GM19193 (cell line): ENCODE data around the gene DENND1A.

Experiments
- POLR2A ChIP-seq: IDR thresholded peaks from 4 replicates; pipeline ENCODE4 v1.6.1; 2011; ENCODE audit not compliant: insufficient read depth, insufficient read length; ENCODE audit errors: extremely low read depth

Gene DENND1A

DNA sequence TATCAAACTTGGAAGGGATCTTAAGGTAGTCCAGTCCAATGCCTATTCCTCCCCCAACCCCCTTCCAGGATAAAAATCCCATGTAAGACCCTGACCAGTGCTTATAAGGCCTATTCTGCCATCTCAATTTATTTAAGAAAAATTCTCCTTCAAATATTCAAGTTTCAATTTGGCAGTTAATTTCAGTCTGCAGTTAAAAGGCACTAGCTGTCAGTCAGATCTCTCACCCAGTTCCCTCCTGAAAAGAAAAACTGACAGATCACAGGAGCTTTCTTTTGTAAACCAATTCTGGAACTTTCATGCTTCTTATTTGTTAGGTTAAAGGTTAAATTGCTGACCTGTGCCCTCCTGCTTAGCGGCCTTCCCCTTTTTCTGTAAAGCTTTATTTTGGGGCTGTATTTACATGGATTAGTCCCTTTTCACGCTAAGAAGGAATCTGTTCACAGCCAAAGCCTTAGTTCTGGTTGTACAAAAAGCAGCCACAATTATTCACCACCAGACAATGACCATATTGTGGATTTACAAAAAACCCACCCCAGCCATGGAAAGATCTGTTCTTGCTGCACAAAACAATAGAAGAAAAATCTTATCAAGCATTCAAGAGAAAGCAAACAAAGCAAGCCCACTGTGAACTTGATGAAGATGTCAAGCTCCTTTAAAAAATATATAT is 68.7 kb downstream of the DENND1A start:
- TF ChIP-seq POLR2A = no peak

- no peak for TF ChIP-seq POLR2A
Measured at GRCh38 chr9:123860603-123861002, 69.3 kb downstream of the DENND1A start.

DNA sequence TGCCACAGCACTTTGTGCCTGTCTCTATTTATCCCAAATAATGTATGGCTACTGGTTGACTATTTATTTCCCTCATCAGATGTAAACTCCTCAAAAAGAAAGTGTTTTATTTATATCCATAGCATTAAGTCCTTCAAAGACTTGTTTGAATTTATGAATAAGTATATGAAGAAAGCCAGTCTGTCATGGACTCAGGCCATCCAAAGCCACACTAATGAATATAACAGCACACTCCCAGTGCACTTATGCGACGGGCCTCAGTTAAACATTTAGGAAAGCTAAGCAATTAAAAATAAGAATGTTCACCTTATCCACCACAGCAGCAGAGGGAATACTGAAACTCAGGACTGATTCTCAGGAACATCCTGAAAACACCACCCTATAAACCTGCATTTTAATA is 77.5 kb downstream of the DENND1A start:
- no peak for TF ChIP-seq POLR2A

GRCh38 chr9:123851851-123852250 is 78.1 kb downstream of the DENND1A start:
- TF ChIP-seq POLR2A = no peak

DNA sequence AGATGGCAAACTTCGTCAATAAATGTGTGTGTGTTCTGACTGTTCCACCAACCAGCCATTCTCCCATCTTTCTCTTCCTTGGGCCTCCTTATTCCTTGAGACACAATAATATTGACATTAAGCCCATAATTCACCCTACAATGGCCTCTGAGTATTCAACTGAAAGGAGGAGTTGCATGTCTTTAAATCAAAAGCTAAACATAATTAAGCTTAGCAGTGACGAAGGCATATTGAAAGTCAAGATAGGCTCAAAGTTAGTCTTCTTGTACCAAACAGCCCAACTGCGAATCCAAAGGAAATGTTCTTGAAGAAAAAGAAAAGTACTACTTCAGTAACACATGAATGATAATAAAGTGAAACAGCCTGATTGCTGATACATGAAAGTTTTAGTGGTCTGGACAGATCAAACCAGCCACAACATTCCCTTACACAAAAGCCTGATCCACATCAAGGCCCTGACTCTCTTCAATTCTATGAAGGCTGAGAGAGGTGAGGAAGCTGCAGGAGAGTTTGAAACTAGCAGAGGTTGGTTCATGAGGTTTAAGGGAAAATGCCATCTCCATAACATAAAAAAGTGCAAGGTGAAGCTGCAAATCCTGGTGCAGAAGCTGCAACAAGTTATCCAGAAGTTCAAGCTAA is 81.4 kb downstream of the DENND1A start:
- no peak for TF ChIP-seq POLR2A

- TF ChIP-seq POLR2A = no peak
Measured at GRCh38 chr9:123846966-123847365, 83.0 kb downstream of the DENND1A start.

DNA sequence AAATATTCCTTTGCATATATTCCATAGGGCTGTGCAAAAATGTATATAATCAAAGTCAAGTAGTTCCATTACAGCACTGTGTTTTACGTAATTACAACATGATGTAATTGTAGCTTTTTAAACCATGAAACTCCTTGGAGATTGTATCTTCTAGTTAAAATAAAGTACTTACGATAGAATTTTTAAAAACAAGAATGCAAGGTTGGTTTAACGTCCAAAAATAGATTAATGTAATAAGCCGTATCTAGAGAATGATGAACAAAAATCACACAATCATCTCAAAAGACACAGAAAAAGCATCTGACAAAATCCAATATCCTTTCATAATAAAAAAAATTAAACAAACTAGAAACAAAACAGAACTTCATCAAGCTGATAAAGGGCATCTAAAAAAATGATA is 86.2 kb downstream of the DENND1A start:
- no peak for TF ChIP-seq POLR2A

- no peak for TF ChIP-seq POLR2A
Measured at GRCh38 chr9:123835821-123836220, 94.1 kb downstream of the DENND1A start.

DNA sequence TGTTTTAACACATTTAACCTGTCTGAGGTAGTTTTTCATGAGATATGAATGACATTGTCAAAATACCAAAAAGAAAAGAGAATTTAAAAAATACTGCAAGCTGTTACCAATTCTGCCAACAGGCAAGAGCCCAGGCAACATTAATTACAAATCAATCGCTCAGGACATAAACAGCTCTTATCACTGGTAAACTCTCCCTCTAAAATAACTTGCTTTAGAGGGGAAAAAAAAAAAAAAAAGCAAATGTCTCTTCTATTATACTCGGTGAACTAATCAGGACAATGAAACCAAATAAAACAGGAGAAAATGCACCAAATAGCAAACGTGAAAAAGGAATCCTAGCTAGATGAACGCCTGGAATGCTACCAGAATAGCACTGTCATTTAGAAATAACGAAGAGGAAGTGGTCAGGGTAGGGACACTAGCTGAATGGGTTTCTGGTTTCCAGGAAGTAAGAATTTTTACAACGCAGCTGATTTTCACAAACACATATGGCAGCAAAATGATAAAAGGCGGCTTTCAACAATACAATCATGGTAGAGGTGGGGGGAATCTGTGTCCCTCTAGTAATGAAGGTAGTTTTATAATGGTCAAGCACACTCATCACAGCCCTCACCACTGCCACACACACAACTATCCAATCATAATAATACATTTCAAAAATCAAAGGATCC is 94.9 kb downstream of the DENND1A start:
- no peak for TF ChIP-seq POLR2A

GRCh38 chr9:123834218-123834888 is 95.6 kb downstream of the DENND1A start:
- no peak for TF ChIP-seq POLR2A

DNA sequence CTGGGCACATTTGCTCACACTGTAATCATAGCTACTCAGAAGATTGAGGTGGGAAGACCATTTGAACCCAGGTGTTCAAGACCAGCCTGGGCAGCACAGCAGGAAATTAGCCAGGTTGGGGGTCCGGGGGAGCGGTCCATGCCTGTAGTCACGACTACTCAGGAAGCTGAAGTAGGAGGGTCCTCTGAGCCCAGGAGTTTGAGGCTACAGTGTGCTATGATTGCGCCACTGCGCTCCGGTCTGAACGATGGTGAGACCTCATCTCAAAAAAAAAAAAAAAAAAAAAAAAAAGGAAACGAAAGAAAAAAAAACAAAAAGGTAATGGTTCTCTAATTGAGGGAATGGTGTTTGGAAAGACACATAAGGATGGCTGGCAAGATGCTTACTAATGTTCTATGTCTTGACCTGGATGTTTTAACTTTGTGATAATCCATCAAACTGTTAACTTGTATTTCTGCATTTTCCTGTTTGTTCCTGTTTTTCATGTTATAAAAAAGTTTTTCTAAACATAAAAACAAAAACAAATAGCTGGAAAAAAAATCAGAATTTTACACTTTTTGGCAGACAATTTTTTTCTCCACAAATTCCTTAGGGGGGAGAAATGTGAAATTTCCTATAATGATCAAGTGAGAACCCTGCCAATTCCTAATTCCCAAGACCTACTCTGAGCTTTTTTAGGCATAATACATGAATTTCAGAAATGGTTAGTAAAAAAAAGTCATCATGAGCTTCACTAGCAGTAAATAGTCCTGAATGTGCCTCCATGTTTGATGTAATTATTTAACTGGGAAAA is 96.9 kb downstream of the DENND1A start:
- no peak for TF ChIP-seq POLR2A

- TF ChIP-seq POLR2A = no peak
Measured at GRCh38 chr9:123832176-123832575, 97.8 kb downstream of the DENND1A start.

DNA sequence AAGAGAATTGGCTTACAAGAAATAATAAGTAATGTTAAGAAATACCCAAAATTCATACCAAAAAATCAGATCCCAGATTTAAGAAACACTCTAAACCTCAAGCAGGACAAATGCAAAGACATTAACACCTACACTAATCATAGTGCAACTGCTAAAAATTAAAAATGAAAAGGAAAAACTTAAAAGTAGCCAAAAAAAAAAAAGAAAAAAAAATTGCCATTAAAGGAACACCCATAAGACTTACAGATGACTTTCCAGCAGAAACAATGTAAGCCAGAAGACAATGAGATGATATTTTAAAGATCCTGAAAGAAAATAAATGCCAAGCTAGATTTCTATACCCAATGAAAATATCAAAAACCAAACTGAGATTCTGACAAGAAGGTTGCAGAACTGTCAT is 101.5 kb downstream of the DENND1A start:
- TF ChIP-seq POLR2A = no peak

GRCh38 chr9:123825342-123826060 is 104.4 kb downstream of the DENND1A start:
- no peak for TF ChIP-seq POLR2A
